ENCODE results near the gene LATS2.

DNA sequence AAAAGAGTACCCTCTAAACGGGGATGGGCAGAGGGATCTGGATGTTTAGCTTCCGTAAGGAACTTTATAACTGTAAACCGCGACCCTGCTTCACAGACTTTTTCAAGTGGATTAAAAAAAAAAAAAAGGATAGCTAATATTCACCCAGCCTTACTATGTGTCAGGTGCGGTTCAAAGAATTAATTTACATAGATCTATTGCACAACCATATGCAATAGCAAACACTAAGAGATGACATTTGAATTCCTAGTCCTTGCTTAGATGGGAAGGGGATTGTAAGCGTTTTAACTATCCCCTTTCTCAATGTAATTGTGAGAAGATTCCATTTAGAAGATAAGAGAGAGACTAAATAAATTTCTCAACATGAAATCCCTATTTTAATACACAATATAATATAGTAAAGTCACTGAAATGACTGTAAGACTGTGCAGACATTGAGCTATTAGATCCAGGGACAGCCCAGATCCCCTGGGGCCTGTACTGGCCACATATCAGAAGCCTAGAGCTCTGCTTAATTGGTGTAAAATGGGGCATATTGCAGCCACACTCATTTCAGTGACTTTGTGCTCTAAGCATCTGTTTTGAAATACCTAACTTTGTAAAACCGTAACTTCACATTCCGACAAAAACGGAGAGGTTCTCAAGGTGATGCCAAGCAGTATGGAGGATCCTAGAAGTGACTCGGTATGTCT is 13.6 kb downstream of the LATS2 start:
- TF ChIP-seq, protein P1, sequence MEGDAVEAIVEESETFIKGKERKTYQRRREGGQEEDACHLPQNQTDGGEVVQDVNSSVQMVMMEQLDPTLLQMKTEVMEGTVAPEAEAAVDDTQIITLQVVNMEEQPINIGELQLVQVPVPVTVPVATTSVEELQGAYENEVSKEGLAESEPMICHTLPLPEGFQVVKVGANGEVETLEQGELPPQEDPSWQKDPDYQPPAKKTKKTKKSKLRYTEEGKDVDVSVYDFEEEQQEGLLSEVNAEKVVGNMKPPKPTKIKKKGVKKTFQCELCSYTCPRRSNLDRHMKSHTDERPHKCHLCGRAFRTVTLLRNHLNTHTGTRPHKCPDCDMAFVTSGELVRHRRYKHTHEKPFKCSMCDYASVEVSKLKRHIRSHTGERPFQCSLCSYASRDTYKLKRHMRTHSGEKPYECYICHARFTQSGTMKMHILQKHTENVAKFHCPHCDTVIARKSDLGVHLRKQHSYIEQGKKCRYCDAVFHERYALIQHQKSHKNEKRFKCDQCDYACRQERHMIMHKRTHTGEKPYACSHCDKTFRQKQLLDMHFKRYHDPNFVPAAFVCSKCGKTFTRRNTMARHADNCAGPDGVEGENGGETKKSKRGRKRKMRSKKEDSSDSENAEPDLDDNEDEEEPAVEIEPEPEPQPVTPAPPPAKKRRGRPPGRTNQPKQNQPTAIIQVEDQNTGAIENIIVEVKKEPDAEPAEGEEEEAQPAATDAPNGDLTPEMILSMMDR (IDR thresholded peaks at IDR 0.05): no peak
- TF ChIP-seq POLR2A (IDR thresholded peaks at IDR 0.05): no peak

Data from esophagus squamous epithelium (tissue), 4 donors.